Gastrocnemius medialis (tissue), 4 donors: ENCODE data around the gene APBA2.

ENCODE experiments used
- CTCF ChIP-seq, 5 experiments: fragments of 450-650 bp in 3 of 5; fragments of 200-600 bp in 2 of 5; sonication (generic) in 2 of 5; IDR thresholded peaks in 4 of 5; conservative IDR thresholded peaks in 1 of 5; 1 replicate in 4 of 5; 2 replicates in 1 of 5; pipeline ENCODE4 v1.5.1; 2016 to 2019; ENCODE audit warnings: antibody characterized with exemption in 5 of 5, mild to moderate bottlenecking in 3 of 5, moderate library complexity in 3 of 5
- POLR2A ChIP-seq, 2 donors: fragments of 450-650 bp; IDR thresholded peaks; one replicate each; pipeline ENCODE4 v1.6.1; 2017; ENCODE audit warnings: antibody characterized with exemption in 2 of 2, mild to moderate bottlenecking in 2 of 2, moderate library complexity in 2 of 2

- TF ChIP-seq CTCF (IDR thresholded peaks at IDR 0.05 in 4 of 5, conservative IDR thresholded peaks at IDR 0.05 in 1 of 5) (no peak), POLR2A (IDR thresholded peaks at IDR 0.05) (no peak)
Observed at GRCh38 chr15:28991236-28992171, 105.7 kb downstream of the APBA2 start.
